Measurements from ENCODE around the gene KRT71.
"Not testable (repeated sequence)": the region's sequence is repeated elsewhere in the genome, so short reads cannot be mapped to it uniquely, and the experiment has no call there.

Gene KRT71

DNA sequence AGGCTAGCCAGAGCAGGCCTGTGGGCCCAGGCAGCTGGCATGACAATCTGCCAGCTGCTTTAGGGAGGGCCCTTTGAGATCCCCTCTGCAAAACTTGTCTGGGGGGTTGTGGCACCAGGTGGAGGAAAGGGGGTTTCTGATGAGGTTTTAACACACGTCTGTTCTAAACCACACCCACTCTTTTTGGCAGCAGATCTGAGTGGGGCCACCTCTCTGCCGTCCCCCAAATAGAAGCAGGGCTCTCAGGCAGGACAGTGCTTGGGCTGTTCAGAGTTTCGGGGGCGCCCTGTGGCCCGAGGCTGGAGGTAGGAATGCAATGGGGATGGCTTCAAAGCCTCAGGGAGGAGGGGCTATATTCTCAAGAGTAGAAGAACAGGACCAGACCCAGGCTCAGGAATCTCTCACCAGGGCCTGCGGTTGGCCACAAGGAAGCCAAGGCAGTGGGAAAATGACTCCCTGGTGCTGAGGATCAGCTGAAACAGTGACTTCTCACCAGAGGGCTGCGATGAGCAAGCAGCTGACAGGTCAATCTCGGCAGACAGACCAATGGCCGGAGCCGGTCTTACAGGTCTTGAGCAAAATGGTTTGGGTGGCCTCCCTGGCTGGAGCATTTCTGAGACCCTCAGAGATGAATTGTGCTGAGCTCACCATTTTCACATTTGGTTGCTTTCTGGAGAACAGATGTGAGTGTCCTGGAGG is 31.2 kb downstream of the KRT71 start:
- no peak for DNase-seq (ENCODE audit: low read depth, low spot score)

DNA sequence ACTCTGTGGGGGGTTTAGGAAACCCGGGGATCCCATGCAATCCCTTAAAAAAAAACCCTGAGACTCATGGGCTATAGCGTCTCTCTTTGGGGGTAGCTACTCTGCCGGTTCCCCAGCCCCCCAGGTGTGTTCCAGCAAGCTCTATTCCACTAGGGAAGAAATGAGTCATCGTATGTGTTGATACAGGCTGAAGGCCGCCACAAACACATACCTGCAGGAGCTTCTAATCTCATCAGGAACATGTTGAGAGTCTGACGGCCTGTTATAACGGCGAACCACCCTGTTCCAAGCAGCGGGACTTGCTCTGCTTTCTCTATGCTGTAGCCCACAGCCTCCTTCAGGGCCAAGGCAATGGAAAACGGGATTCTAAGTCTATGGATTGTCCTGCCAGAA is 31.8 kb downstream of the KRT71 start:
- no peak for DNase-seq (ENCODE audit: low read depth, low spot score)

DNA sequence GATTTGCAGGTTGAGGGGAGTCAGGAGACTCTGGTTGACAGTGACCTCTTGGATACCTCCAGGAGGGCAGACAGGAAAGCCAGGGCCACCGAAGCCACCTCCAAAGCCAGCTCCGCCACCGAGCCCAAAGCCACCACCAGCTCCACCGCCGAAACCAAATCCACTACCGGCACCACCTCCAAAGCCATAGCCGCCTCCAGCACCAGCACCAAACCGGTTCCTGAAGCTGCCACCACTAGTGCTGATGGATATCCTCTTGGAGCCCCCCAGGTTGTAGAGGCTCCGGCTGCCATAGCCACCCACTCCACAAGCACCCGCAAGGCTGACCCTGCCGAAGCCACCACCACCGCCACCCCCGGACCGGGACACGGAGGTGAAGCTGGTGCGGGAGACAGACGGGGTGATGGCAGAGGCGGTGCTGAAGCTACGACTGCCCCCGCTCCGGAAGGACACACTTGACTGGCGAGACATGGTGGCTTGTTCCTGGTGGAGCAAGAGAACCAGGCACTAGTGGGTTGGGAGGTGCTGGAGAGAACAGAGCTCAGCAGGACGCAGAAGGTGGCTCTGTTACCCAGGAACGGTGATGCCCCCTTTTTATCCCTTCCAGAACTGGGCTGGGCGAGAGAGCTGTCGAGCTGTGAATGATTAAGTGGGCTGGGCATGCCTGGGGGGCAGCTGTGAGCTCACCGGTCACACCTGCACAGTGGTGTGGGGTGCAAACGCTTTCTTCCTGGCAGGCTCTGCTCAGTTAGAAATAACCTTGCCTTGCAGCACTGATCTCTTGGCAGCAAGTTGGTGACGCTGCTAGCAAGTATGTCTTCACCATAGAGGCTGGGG is 32.9 kb downstream of the KRT71 start, which contains the start of gene KRT5:
TSS of gene KRT5 (minus strand) at position 569 of the 837 bp plus-strand sequence. CDS start at position 471, 98 bp downstream.
- DNase-seq (ENCODE audit: low read depth, low spot score), result no peak

DNA sequence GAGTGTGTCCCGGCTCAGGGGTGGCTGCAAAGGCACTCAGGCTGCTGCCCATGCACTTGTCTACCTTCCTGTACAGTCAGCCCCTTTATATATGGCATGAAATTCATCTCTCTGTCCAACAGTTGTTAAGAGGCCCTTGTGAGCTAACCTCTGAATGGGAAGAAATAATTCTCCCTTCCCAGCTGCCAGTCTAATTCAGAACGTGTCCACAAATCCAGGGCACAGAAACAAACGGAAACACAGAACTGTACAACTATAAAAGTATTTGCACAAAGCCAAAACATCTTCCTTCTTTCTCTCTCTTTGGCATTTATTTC is 33.6 kb downstream of the KRT71 start:
- DNase-seq (ENCODE audit: low read depth, low spot score), result no peak

DNA sequence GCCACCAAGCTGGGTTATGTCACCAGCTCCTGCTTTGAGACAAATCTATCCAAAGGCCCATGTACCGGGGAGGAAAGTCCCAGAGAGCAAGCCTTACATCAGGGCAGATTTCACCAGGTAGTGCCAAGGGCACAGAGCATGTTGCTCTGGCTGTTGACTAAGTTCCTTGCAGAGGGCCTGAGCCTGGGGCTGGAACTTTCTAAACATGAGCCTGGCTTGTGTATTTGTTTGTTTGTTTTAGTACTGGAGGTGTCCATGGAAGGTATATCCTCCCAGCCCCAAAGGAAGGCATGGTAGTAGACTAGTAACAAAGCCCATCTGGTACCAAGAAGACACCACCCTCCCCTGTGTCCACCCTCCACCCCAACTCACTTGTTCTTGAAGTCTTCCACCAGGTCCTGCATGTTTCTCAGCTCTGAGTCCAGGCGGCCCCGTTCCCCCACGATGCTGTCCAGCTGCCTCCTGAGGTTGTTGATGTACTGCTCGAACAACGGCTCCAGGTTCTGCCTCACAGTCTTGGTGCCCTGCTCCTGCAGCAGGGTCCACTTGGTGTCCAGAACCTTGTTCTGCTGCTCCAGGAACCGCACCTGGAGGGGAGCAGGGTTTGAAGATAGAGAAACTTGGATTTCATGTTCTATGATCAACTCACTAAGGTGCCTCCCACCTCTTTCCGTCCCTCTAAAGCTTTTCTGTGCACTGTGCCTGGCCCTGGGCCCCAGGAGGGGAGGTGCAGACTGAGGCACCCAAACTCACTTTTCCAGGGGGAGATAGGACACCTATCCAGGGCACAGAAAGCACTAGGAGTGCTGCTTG is 34.2 kb downstream of the KRT71 start:
- no peak for DNase-seq (ENCODE audit: low read depth, low spot score)

DNA sequence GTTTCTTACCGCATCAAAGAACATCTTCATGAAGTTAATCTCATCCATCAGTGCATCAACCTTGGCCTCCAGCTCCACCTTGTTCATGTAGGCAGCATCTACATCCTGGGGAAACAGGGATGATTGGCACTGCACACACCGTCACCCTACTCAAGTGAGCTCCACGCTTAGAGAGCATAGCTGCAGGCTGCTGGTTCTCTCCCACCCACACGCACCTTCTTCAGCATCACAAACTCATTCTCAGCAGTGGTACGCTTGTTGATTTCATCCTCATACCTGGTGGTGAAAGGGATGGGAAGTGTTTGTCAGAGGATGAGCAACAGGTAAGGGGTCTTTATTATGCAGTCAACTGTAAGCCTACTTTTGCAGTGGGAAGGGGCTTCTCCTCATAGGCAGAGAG is 35.1 kb downstream of the KRT71 start:
- no peak for DNase-seq (ENCODE audit: low read depth, low spot score)

DNA sequence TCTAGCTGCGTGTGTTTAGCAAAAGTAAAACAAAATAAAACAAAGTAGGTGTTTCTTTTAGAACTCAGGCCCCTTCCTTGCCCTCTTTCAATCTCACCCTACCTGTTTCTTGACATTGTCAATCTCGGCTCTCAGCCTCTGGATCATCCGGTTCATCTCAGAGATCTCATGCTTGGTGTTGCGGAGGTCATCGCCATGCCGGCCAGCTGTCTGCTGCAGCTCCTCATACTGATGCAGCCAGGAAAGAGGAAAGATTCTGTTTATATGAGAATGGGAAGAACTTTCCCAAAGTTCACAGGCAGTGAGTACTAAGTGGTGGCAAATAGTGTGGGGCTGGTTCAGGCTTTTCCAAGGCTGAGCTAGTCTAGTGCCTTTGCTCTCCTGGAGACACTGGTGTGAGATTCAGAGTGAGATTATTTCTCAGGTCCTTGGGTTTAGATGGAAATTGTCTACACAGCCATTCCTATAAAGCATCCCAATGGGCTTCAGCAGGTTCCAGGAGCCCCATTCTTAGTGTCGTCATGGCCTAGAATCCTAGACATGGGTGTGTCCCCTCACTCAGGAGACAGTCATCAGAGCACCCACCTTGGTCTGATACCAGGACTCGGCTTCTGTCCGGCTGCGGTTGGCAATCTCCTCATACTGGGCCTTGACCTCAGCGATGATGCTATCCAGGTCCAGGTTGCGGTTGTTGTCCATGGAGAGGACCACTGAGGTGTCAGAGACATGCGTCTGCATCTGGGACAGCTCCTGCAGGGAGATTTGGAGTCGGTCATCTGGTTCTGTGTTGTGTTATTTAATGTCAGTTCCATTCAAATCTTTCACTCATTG is 35.7 kb downstream of the KRT71 start:
- DNase-seq (ENCODE audit: low read depth, low spot score), result no peak

DNA sequence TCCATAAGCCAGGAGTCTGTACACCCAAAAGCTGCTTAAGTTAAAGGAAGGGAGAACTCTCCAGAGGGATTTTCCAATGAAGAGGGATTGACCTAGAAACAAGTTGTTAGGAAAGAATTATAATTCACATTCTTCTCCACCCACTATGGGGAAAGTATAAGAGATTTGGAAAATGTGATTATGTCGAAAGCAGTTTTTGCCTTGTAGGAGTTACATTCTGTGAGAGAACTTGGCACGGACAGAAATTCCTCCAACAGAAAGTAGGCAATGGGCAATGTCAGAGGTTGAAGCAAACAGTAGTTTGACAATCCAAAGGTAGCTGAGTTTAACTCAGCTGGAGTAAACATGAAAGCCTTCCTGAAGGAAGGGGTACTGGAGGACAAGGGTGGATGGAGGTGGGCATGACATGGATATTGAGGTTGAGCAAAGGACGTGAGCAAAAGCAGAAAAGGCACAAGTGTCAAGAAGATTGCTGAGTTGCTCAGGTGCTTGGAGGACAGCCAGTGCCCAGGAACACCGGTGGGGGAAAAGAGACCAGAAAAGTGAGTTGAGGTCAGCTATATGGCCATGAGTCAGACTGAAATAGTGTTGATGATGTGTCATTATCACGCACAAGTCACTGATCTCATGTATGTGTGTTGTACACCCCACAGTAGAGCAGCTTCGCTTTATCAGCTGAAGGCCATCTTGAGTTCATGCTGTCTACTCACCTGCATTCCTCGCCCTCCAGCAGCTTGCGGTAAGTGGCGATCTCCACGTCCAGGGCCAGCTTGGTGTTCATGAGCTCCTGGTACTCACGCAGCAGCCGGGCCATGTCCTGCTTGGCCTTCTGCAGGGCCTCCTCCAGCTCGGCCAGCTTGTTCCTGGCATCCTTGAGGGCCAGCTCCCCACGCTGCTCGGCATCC is 36.8 kb downstream of the KRT71 start:
- no peak for DNase-seq (ENCODE audit: low read depth, low spot score)

DNA sequence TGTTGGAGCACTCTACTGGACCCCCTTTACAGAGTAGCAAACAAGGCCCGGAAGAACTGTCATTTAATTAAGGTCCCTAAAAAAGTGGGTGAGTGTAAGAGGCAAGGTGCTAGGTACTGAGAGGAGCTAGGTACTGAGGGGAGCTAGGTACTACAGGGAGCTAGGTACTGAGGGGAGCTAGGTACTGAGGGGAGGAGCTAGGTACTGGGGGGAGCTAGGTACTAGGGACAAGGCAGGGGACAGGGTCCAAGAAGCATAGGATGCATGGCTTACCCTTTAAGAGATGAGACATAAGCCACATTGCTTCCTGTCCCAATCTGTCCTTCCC is 37.7 kb downstream of the KRT71 start:
- DNase-seq (ENCODE audit: low read depth, low spot score), result no peak

DNA sequence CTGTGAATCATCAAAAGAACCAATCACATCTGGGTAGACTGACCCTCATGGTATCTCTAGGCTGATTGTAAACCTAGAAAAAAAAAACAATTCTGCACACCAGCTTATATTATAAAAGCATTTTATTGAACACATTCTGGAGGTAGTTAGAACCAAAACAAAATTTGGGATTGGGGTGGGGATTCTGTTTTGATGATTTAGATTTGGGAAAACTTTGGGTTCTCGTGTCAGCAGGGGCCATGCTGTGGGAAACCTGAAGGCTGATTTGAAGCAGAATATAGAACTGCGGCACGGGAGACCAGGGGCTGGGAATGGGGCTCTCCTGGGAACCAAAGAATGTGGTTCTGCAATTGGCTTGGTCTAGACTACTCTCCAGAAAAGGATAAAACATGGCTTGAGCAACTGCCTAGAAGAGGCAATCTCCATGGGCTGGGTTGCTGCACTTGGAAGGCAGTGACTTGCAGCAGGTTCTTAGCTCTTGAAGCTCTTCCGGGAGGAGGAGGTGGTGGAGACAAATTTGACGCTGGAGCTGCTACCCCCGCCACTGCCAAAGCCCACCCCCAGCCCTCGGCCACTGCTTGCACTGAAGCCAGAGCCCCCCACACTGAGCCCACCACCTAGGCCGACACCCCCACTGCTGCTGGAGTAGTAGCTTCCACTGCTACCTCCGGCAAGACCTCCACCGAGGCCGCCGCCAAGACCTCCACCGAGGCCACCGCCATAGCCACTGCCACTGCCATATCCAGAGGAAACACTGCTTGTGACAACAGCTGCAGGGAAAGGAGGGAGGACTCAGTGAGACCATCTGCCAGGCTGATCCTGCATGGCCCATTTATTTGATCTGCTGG is 38.2 kb downstream of the KRT71 start:
- DNase-seq (ENCODE audit: low read depth, low spot score), result no peak

DNA sequence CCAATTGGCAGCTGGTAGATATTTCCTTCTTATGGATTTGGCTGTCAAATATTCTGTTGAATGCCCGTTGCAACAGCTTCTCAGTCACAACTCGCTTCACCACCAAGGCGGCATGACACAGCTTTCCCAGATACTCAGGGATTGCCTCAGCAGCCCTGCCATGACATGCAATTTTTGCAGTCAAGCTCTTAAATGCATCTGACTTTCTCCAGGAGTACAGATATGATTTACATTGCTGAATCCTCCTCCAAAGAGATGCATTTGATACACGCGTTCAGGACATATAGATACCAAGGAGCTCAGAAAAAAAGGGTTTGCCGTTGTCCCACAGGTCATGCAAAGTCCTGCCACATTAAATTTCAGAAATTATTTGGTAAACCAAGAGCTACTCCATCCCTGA is 39.2 kb downstream of the KRT71 start:
- DNase-seq (ENCODE audit: low read depth, low spot score), result no peak

DNA sequence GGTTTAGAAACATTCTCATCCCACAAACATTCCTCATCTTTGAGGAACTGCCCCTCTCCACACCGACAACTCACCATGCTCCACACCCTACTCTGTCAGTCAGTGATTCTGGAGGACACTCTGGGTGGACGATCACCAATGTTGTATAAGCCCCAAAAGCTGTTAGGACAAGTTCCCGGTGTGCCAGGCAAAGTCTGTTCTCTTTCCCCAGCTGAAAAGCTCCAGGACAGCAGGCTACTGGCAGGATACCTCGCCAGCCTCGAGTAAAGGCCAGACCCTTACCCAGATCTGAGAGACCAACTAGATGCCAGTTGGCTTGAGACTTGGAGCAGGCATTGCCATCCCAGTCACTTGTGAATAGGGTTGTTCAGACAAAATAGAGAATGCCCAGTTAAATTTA is 44.7 kb downstream of the KRT71 start:
- no peak for DNase-seq (ENCODE audit: low read depth, low spot score)

DNA sequence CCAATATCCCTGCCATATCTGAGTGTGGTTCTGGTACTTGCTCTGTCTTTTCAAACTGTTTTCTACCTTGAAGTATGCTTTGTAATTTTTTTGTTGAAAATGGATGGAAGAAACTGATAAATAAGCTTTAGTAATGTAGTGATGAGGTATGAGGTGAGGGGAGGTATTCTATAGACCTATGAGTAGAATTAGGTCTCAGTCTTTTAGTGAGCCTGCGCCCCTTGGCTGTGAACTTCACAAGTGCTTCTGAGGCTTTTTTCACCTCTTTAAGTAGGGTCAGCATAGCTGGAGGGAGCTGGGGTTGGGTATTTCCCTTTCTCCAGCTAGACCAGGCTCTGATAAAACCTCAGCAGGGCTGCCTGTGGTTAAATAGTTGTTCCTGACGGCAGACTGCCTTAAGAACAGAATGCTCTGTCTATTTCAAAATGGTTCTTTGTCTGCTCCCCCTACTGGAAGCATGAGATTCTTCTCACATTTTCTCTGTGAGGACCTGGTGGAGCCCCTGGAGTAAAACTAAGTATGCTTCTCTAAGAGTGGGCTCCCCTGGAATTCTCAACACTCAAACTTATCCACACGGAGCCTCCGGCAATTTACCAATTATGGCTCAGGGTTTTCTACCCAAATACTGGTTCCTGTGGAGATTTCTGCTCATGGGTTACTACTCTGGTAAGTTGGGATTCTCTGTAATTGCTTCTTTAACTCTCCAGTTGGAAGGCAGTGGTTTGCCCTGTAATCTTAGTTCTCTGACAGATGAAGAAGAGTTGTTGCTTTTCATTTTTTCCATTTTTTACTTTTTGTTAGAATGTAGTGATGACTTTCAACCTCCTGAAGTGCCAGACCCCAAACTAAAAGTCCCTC is 45.9 kb downstream of the KRT71 start:
- no peak for DNase-seq (ENCODE audit: low read depth, low spot score)

DNA sequence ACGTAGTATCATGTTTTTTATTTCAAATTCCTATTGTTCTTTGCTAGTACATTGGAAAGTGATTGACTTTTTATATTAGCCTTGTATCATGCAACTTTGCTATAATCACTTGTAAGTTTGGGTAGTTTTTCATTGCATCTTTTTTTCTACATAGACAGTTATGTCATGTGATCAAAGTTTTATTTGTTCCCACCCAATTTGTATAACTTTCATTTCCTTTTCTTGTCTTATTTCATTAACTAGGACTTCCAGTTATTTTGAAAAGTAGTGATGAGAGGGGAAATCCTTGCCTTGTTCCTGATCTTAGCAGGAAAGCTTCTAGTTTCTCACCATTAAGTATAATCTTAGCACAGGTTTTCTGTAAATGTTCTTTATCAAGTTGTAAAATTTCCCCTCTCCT is 50.1 kb downstream of the KRT71 start:
- DNase-seq (ENCODE audit: low read depth, low spot score), result no peak

DNA sequence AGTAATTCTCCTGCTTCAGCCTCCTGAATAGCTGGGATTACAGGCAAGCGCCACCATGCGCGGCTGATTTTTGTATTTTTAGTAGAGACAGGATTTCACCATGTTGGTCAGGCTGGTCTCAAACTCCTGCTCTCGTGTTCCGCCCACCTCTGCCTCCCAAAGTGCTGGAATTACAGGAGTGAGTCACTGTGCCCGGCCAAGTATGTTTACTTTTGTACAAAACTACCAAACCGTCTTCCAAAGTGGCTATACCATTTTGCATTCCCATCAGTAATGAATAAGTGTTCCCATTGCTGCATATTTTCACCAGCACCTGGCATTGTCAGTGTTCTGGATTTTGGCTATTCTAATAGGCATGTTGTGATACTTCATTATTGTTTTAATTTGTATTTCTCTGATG is 51.5 kb downstream of the KRT71 start:
- DNase-seq (ENCODE audit: low read depth, low spot score), result no peak

DNA sequence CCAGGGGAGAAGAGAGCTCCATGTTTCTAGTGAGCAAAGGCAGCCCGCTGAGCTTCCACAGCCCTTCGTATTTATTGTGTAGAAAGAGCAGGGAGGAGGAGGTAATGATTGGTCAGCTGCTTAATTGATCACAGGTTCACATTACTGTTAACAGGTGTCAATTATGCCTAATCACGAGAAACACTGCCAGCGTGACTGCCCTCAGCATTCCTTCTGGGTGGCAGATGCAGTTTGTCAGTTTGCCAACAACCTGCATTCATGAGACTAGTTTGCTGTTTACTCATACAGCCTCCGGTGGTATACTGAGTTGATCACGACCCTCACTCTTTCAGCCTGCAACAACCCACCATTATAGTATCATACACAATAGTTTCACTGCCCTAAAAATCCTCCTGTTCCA is 52.4 kb downstream of the KRT71 start:
- DNase-seq (ENCODE audit: low read depth, low spot score), result not testable (repeated sequence)

DNA sequence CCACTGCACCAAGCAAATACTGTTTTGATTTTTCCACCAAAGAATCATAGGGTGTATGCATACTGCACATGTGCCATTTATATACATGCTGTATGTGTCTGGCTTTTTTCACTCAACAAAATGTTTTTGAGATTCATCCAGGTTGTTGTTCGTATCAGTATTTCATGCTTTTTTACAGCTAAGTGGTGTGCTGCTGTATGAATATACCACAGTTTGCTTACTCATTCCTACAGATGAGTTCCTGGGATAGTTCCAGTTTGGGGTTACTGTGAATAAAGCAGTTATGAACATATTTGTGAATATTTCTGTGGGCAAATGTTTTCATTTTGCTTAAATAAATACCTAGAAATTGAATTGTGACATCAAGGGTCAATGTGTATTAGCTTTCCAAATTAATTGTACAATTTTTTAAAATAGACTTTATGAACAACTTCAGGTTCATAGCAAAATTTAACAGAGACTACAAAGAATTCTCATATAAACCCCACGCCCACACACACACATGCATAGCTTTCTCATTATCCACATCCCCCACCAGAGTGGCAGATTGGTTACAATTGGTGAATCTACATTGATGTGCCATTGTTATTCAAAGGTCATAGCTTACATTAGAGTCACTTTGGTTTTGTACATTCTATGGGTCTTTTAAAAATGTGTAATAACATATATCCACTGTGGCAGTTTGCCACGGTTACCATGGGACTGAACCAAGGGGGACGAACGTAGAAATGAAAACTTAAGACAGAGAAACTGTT is 53.0 kb downstream of the KRT71 start:
- DNase-seq (ENCODE audit: low read depth, low spot score), result no peak

DNA sequence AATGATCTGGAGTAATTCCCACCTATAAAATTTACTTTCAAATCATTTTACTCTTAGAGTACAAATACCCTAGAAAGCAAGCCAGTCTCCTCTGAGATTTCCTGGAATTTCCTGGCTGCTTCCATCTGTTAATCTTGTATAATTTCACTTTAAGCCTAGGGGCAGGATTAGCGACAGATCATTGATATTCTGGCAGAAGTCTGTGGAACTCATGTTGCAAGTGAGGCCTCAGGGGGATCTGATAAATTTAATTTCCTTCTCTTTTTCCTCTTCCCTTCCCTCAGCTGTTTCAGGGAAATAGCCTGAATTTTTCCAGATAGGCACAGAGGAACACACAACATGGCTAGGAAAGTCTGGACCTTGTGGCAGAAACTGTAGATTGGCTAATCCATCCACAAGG is 54.0 kb downstream of the KRT71 start:
- DNase-seq (ENCODE audit: low read depth, low spot score), result no peak

Measured in activated CD4-positive, CD25-positive, alpha-beta regulatory T cell treated with anti-CD3 and anti-CD28 coated beads, Interleukin-2, amount 50 U/mL, for 16 hours (primary cell).